IMR-90 (cell line): ENCODE data around the gene MYT1.

Experiments used
- RCOR1 ChIP-seq: IDR thresholded peaks from 2 replicates; pipeline ENCODE4 v1.6.1; 2012; ENCODE audit warnings: mild to moderate bottlenecking, low read length, improper control_type of control experiment; ENCODE audit not compliant: insufficient replicate concordance
- TF ChIP-seq, protein P1 (sequence below): conservative IDR thresholded peaks from 2 replicates; pipeline ENCODE4 v1.5.1; 2012; ENCODE audit warnings: mild to moderate bottlenecking, low read depth, low read length, improper control_type of control experiment

DNA sequence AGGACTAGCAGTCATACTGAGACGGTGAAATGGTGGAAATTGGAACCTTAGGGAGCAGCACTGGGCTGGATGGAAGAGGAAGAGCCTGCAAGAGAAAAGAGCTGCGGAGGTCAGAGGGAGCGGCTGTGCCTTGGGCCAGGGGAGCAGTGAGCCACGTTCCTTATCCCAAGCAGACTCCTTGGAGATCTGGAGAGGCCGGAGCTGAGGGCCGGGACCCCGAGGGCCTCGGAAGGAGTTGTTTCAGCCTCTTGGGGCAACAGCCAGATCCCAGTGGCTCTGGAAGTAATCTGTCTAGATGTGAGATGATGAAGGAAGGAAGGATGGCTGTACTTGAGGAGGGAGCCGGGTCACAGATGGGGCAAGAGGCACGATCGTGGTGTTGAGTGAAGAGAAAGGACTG, 107.4 kb downstream of the MYT1 start:
- TF ChIP-seq, protein P1, sequence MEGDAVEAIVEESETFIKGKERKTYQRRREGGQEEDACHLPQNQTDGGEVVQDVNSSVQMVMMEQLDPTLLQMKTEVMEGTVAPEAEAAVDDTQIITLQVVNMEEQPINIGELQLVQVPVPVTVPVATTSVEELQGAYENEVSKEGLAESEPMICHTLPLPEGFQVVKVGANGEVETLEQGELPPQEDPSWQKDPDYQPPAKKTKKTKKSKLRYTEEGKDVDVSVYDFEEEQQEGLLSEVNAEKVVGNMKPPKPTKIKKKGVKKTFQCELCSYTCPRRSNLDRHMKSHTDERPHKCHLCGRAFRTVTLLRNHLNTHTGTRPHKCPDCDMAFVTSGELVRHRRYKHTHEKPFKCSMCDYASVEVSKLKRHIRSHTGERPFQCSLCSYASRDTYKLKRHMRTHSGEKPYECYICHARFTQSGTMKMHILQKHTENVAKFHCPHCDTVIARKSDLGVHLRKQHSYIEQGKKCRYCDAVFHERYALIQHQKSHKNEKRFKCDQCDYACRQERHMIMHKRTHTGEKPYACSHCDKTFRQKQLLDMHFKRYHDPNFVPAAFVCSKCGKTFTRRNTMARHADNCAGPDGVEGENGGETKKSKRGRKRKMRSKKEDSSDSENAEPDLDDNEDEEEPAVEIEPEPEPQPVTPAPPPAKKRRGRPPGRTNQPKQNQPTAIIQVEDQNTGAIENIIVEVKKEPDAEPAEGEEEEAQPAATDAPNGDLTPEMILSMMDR = no peak
- TF ChIP-seq RCOR1 = no peak
